ENCODE results near the gene LRRC37A3. TPM values are rescaled to one million over a fixed set of nuclear protein-coding genes. Genes with fewer than 3 reads are reported as not detected.
"Not testable (repeated sequence)": the region's sequence is repeated elsewhere in the genome, so short reads cannot be mapped to it uniquely, and the experiment has no call there.

LRRC37A3 gene
- total RNA-seq, 1 donor from 2014 or later = 40.6 TPM

DNA sequence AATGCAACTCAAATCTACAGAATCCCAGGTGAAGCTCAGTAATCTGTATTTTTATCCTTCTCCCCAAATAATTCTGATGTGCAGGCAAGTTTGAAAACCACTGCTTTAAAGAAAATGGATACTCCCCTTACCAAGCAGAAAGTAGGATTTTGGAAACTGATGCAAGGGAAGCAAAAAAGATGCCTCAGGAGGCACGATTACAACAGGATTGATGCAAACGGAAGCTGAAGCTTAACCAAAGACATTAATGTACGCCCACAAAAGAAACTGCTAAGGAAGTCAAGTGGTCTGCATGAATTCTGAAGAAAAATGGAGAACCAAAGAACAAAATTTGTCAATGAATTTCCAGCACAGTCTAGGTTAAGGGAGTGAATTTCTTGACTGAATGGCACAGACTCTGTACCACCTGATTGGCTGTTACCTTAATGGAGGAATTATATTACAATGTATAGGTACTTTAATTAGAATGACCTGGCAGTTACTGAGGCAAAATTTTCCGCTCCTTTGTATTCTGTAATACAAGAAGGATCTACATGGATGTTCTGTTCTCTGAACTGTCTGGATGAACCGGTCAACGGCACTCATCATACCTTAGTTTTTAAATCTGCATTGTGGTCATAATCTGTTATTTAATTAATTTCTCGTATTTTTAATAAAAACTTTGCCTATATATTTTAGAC is 9.6 kb downstream of the LRRC37A3 start:
- not testable (repeated sequence) for H3K4me3 Mint-ChIP-seq (ENCODE audit: low read depth); H3K9me3 Mint-ChIP-seq (ENCODE audit: low read depth); H3K27me3 Mint-ChIP-seq; DNase-seq (ENCODE audit: low spot score, unreplicated experiment); H3K27ac Mint-ChIP-seq; H3K4me1 Mint-ChIP-seq (ENCODE audit: low read depth); H3K36me3 Mint-ChIP-seq (ENCODE audit: insufficient read depth)

DNA sequence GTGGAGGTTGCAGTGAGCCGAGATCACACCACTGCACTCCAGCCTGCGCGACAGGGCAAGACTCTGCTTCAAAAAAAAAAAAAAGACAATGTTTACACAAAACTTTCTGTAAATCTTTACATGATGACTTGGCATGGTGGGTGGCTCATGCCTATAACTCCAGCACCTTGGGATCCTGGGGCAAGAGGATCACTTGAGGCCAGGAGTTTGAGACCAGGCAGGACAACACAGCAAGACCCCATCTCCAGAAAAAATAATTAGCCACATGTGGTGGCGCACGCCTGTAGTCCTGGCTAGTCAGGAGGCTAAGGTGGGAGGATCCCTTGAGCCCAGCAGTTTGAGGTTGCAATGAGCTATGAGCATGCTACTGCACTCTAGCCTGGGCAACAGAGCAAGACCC is 15.2 kb downstream of the LRRC37A3 start:
- H3K4me3 Mint-ChIP-seq (ENCODE audit: low read depth); DNase-seq (ENCODE audit: low spot score, unreplicated experiment); H3K36me3 Mint-ChIP-seq (ENCODE audit: insufficient read depth); H3K27me3 Mint-ChIP-seq; H3K27ac Mint-ChIP-seq; H3K4me1 Mint-ChIP-seq (ENCODE audit: low read depth); H3K9me3 Mint-ChIP-seq (ENCODE audit: low read depth): not testable (repeated sequence)

DNA sequence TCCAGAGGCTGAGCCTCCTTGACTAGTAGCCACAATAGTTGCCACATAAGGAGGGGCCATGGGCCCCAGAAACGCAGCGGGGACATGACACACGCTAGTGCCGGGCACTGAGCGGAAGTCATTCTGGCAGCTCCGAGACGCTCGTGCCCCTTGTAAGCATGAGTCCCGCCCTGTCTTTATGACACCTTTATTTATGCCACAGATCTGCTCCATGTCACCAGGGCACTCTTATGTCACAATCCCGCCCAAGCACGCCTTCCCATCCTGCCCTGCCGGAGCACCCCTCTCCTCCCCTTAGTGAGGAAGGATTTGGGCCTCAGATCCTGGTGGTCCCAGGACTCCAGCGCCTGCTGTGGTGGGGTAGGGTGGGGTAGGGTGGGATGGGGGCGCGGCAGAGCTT is 22.1 kb downstream of the LRRC37A3 start:
- H3K9me3 Mint-ChIP-seq (ENCODE audit: low read depth); H3K36me3 Mint-ChIP-seq (ENCODE audit: insufficient read depth); H3K4me3 Mint-ChIP-seq (ENCODE audit: low read depth); H3K27ac Mint-ChIP-seq; DNase-seq (ENCODE audit: low spot score, unreplicated experiment); H3K27me3 Mint-ChIP-seq; H3K4me1 Mint-ChIP-seq (ENCODE audit: low read depth): not testable (repeated sequence)

DNA sequence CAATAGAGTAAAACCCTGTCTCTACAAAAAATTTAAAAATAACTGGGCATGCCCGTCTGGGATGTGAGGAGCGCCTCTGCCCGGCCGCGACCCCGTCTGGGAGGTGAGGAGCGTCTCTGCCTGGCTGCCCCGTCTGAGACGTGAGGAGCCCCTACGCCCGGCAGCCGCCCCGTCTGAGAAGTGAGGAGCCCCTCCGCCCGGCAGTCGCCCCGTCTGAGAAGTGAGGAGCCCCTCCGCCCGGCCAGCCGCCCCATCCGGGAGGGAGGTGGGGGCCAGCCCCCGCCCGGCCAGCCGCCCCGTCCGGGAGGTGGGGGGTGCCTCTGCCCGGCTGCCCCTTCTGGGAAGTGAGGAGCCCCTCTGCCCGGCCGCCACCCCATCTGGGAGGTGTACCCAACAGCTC is 45.1 kb downstream of the LRRC37A3 start:
- DNase-seq (ENCODE audit: low spot score, unreplicated experiment); H3K4me3 Mint-ChIP-seq (ENCODE audit: low read depth); H3K4me1 Mint-ChIP-seq (ENCODE audit: low read depth): not testable (repeated sequence)

DNA sequence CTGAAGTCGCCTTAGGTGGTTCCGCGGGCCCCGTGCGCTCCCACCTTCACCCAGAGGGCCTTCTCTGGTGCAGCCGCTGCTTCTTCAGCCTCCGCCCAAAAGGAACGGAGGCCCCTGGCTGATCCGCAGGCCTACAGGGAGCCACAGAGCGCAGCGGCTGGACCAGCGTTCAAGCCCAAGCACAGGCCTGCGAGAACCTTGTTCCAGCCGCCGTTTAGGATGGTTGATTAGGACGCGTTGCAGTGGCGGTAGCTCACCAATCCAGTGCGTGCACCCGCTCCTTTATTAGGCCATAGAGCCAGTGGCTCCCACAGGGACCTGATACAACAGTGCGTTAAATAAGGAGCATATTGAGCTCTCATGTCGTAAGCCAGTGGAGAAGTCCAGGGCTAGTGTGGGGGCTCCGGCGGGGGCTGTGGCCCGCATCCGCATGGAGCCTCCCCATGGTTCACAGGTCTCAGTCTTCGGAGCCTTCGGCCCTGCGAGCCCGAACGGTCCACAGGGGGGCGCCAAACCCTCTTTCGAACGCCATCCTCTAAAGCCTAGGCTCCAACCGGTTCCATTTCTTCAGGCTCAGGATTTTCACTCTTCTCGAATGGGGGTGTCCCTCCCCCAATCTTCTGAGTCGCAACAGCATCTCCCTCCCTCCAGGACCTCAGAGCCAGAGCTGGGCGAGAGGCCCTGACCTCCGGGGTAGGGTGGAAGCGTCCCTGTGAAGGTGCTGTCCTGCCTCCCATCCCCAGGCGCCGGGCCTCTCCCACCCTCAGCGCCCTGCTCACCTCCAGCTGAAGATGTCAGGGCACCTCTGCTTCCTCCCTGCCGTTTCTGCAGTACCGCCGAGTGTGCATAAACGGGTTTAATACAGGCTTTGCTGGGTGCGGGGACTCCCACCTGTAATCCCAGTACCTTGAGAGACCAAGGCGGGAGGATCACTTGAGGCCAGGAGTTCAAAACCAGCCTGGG is 71.5 kb downstream of the LRRC37A3 start:
- H3K4me1 Mint-ChIP-seq (ENCODE audit: low read depth) = not testable (repeated sequence)

More for the DNA sequence above, 45.1 kb downstream of the LRRC37A3 start:
- H3K27ac Mint-ChIP-seq; H3K36me3 Mint-ChIP-seq (ENCODE audit: insufficient read depth); H3K9me3 Mint-ChIP-seq (ENCODE audit: low read depth); H3K27me3 Mint-ChIP-seq: not testable (repeated sequence)

DNA sequence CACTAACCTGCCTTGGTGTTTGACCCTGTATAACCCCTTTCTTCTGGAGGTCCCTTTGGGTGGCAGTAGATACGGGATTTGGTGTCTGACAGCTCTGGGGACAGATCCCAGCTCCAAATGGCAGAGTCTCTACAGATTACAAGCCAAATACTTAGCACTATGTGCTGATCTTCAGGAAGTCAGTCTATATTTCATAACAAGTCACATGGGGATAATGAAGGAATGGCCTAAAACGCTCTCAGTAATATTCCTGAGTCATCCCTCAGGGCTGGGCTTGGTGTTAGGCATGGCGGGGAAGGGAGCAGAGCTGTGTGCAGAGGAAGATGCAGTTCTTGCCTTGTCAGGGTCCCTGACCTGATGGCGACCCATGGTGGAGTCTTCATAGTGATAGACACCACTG is 72.4 kb downstream of the LRRC37A3 start:
- not testable (repeated sequence) for H3K27ac Mint-ChIP-seq; DNase-seq (ENCODE audit: low spot score, unreplicated experiment); H3K4me3 Mint-ChIP-seq (ENCODE audit: low read depth); H3K27me3 Mint-ChIP-seq; H3K9me3 Mint-ChIP-seq (ENCODE audit: low read depth); H3K36me3 Mint-ChIP-seq (ENCODE audit: insufficient read depth); H3K4me1 Mint-ChIP-seq (ENCODE audit: low read depth)

More for the DNA sequence above, 71.5 kb downstream of the LRRC37A3 start:
- not testable (repeated sequence) for H3K4me3 Mint-ChIP-seq (ENCODE audit: low read depth); H3K9me3 Mint-ChIP-seq (ENCODE audit: low read depth); H3K36me3 Mint-ChIP-seq (ENCODE audit: insufficient read depth); H3K27ac Mint-ChIP-seq; H3K27me3 Mint-ChIP-seq
- TF ChIP-seq, protein P1, sequence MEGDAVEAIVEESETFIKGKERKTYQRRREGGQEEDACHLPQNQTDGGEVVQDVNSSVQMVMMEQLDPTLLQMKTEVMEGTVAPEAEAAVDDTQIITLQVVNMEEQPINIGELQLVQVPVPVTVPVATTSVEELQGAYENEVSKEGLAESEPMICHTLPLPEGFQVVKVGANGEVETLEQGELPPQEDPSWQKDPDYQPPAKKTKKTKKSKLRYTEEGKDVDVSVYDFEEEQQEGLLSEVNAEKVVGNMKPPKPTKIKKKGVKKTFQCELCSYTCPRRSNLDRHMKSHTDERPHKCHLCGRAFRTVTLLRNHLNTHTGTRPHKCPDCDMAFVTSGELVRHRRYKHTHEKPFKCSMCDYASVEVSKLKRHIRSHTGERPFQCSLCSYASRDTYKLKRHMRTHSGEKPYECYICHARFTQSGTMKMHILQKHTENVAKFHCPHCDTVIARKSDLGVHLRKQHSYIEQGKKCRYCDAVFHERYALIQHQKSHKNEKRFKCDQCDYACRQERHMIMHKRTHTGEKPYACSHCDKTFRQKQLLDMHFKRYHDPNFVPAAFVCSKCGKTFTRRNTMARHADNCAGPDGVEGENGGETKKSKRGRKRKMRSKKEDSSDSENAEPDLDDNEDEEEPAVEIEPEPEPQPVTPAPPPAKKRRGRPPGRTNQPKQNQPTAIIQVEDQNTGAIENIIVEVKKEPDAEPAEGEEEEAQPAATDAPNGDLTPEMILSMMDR (IDR thresholded peaks at IDR 0.05; ENCODE audit: unreplicated experiment) = peak; percentile 63
- peak; percentile 49 for DNase-seq (ENCODE audit: low spot score, unreplicated experiment)

DNA sequence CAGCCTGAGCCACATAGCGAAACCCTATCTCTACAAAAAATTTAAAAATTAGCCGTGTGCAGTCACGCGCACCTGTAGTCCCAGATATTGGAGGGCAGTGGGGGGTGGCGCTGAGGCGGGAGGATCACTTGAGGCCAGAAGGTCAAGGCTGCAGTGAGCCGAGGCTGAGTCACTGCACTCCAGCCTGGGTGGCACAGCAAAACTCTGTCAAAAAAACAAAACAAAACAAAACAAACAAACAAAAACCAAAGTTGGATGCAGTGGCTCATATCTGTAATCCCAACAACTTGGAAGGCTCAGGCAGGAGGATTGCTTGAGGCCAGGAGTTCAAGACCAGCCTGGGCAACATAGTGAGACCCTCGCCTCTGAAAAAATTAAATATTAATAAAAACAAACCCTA is 75.4 kb downstream of the LRRC37A3 start:
- H3K36me3 Mint-ChIP-seq (ENCODE audit: insufficient read depth); H3K9me3 Mint-ChIP-seq (ENCODE audit: low read depth); H3K27ac Mint-ChIP-seq; H3K4me3 Mint-ChIP-seq (ENCODE audit: low read depth); DNase-seq (ENCODE audit: low spot score, unreplicated experiment); H3K27me3 Mint-ChIP-seq; H3K4me1 Mint-ChIP-seq (ENCODE audit: low read depth): not testable (repeated sequence)

DNA sequence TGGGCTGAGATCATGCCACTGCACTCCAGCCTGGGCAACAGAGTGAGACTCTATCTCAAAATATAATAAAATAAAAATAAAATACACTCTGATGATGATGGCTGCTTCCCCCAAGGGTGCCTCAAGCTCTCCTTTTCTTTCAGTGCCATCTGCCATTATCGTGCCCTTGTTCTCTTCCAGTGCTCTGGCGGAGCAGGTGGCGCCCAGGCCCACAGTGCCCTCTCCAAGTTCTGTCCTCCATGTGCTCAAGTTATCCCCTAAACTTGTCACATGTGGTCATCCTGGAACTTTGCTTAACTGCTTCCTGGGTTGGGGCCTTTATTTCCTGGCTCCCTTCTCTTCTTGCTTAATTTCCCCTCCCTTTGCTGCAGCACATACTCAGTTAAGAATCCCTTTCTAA is 76.4 kb downstream of the LRRC37A3 start:
- not testable (repeated sequence) for DNase-seq (ENCODE audit: low spot score, unreplicated experiment); H3K27ac Mint-ChIP-seq; H3K27me3 Mint-ChIP-seq; H3K4me3 Mint-ChIP-seq (ENCODE audit: low read depth); H3K36me3 Mint-ChIP-seq (ENCODE audit: insufficient read depth); H3K9me3 Mint-ChIP-seq (ENCODE audit: low read depth); H3K4me1 Mint-ChIP-seq (ENCODE audit: low read depth)

DNA sequence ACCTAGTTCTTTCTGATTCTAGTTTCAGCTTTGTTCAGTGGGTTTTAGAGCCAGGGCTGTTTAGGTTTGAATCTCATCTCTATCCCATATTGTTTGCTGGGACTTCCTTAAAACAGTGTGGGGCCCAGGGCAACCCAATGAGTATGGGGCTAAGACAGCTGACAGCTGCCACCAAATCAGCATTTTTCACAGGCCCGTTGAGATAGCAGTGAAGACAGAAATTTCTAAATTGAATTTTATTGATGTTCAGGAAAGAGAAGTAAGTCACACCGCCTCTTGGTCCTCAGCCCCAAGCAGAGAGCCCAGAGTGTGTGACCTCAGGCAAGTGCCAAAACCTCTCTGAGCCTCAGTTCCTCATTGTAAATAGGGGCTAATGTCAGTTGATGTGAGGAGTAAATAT is 78.3 kb downstream of the LRRC37A3 start:
- not testable (repeated sequence) for DNase-seq (ENCODE audit: low spot score, unreplicated experiment); H3K36me3 Mint-ChIP-seq (ENCODE audit: insufficient read depth); H3K9me3 Mint-ChIP-seq (ENCODE audit: low read depth); H3K27me3 Mint-ChIP-seq; H3K4me3 Mint-ChIP-seq (ENCODE audit: low read depth); H3K27ac Mint-ChIP-seq; H3K4me1 Mint-ChIP-seq (ENCODE audit: low read depth)

DNA sequence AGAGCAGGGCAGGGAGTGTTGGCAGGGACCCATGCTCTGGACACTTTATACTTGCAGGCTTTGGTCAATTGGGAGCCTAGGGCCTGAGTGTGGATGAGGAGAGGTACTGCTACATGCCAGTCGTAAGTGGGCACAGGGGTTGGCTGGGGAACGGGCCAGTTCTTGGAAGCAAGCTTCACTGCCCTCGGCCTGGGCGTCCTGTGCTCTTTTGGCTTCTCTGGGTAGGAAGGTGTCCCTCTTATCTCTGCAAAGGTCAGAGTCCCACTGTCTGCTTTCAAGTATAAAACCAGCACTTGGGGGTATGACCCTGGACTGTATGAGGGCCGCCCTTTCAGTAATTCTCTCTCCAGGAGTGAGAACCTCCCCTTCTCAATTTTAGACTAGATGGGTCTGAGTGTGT is 80.8 kb downstream of the LRRC37A3 start:
- DNase-seq (ENCODE audit: low spot score, unreplicated experiment); H3K4me3 Mint-ChIP-seq (ENCODE audit: low read depth); H3K27me3 Mint-ChIP-seq; H3K4me1 Mint-ChIP-seq (ENCODE audit: low read depth); H3K27ac Mint-ChIP-seq; H3K36me3 Mint-ChIP-seq (ENCODE audit: insufficient read depth); H3K9me3 Mint-ChIP-seq (ENCODE audit: low read depth): not testable (repeated sequence)

DNA sequence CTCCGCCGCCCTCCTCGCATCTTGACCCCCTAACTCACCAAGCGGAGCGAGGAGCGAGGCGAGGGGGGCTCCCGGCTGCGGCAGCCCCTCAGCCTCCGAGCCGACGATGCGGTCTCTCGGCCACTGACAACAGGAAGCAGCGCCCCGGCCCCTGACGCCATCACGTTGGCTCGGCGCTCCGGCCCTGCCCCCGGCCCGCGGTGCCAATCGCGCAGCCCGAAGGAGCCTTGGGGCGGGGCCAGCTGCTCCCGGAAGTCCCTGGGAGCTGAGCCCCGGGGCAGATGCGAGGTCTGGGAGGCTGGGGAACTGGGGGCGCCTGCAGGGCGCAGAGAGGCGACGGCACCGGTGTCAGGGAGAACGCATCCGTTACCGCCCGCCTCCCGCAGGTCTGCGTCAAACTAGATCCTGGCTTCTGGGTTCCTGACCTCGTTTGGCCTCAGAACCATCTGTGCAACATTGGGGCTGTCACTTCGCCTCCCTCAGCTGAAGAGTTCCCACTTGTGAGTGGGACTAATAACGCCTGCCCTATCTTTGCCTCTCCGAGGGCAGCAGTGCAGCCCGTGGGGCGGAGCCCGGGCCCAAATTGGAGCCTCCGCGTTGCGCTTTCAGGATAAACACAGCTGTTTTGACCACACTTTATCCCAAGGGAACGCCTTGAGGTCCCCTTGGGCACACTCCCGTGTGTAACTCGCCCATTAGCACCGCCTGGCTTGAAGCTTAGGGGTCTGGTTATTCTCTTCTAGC is 82.1 kb downstream of the LRRC37A3 start:
- peak overlapping the region; percentile 94 for H3K27ac Mint-ChIP-seq
- DNase-seq (ENCODE audit: low spot score, unreplicated experiment) = peak; percentile 66
- not testable (repeated sequence) for H3K36me3 Mint-ChIP-seq (ENCODE audit: insufficient read depth); H3K4me1 Mint-ChIP-seq (ENCODE audit: low read depth); H3K9me3 Mint-ChIP-seq (ENCODE audit: low read depth); H3K27me3 Mint-ChIP-seq
- peak overlapping the region; percentile 88 for H3K4me3 Mint-ChIP-seq (ENCODE audit: low read depth)

DNA sequence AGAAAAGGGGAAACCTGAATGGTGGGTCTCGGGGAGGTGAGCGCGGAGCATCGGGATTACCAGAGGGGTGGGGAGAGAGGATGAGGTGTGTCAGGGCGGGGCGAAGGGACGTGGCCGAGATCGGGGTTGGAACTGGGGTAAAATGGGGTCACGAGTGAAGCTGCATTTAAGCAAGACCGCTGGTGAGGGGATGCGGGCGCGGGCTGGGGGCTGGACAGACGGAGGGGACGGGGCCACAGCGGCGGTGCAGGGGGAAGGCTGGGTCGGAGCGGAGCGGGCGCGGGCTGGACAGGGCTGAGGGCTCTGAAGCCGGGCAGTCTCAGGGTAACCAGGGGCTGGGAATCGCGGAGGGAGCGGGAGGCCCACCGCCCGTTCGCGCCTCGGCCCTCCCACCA is 82.7 kb downstream of the LRRC37A3 start:
- peak overlapping the region; percentile 51 for H3K27ac Mint-ChIP-seq
- H3K4me1 Mint-ChIP-seq (ENCODE audit: low read depth); H3K27me3 Mint-ChIP-seq; H3K36me3 Mint-ChIP-seq (ENCODE audit: insufficient read depth); DNase-seq (ENCODE audit: low spot score, unreplicated experiment); H3K9me3 Mint-ChIP-seq (ENCODE audit: low read depth): not testable (repeated sequence)
- peak overlapping the region; percentile 88 for H3K4me3 Mint-ChIP-seq (ENCODE audit: low read depth)

All from progenitor cell of endocrine pancreas (in vitro differentiated cells).